ENCODE measurements around the gene GRID2IP.
A peak's percentile ranks its signal among the peaks of the same experiment; 100 is the strongest.

Gene GRID2IP

GRCh38 chr7:6562106-6562505 lies 10.8 kb upstream of the GRID2IP start:
- DNase-seq (ENCODE audit: low spot score) = no peak

DNA sequence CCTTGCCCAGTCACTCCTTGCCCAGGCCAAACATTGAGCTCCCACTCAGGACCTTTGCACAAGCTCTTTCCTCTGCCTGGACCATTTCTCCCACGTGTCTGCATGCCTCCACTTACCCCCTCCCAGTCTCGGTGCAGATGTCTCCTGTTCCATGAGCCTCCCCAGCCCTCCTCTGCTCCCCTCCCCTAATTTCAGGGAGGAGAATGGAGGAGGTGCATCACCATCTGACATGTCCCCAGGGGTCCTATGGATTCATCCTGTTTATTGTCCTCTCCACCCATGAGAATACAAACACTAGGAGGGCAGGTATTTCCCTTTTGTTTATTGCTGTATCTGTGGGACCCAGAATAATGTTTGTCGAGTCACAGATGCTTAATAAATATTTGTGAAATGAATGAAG lies 8.6 kb upstream of the GRID2IP start:
- DNase-seq (ENCODE audit: low spot score) = no peak

GRCh38 chr7:6558837-6559236 lies 7.6 kb upstream of the GRID2IP start:
- peak; percentile 73 for DNase-seq (ENCODE audit: low spot score)

GRCh38 chr7:6556196-6556595 lies 4.9 kb upstream of the GRID2IP start:
- DNase-seq (ENCODE audit: low spot score) = peak; percentile 69

- no peak for DNase-seq (ENCODE audit: low spot score)
Measured at GRCh38 chr7:6554848-6555247, 3.6 kb upstream of the GRID2IP start.

DNA sequence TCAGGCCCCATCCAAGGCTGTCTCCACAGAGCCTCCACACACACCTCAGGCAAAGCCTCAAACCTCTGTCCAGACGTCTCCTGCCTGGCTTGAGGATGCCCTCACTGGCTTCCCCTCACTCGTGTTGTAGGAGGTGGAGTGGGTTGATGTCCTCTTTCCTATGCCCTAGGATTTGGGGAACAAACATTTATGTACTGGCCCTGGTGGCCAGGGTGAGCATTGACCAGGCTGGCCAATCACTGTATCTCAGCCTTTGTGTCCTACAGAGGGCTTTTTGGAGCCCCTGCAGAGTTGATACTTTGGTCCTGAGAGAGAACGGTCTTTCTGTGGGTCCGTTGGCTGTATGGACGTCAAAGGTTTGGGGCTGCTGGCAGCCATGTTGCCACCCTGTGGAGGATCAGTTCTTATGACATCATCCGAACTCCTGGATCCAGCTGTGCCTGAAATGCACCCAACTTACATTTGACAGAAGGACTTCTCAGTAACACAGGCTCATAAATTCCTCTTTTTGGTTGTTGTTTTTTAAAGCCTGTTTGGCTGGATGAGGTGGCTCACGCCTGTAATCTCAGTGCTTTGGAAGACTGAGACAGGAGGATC lies 2.3 kb upstream of the GRID2IP start:
- DNase-seq (ENCODE audit: low spot score) = no peak

GRCh38 chr7:6547400-6547799 lies 3.9 kb downstream of the GRID2IP start:
- DNase-seq (ENCODE audit: low spot score) = no peak

- DNase-seq (ENCODE audit: low spot score) = no peak
Measured at GRCh38 chr7:6546498-6547251, 4.6 kb downstream of the GRID2IP start.

- no peak for DNase-seq (ENCODE audit: low spot score)
Measured at GRCh38 chr7:6545398-6546126, 5.7 kb downstream of the GRID2IP start.

GRCh38 chr7:6542368-6542767 lies 8.9 kb downstream of the GRID2IP start:
- DNase-seq (ENCODE audit: low spot score) = no peak

GRCh38 chr7:6536262-6537260 lies 14.7 kb downstream of the GRID2IP start:
- DNase-seq (ENCODE audit: low spot score) = peak; percentile 53

DNA sequence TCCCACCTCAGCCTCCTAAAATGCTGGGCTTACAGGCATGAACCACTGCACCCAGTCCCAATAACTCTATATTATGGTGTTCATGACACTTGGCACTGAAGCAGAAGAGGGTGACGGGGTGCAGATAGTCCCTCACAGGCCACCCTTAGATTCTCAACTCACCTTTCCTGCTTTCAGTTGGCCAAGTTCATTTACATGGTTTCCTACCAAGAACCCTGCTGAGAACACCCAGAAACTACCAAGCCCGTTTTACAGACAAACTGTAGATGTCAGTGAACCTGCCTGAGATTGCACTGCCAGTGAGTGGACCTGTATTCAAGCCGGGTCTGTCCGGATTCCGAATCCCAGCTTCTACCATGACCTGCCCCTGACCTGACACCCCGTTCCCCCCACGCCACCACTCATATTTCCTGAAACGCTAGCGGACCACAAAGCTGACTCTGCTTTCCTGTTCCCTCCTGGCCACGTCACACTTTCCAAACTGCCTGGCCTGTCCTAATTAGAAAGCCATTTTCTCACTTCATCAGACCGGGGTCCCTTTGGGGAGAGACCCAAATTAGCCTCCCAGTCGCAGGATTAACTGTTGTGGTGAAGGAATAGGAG lies 17.3 kb downstream of the GRID2IP start:
- DNase-seq (ENCODE audit: low spot score) = no peak

DNA sequence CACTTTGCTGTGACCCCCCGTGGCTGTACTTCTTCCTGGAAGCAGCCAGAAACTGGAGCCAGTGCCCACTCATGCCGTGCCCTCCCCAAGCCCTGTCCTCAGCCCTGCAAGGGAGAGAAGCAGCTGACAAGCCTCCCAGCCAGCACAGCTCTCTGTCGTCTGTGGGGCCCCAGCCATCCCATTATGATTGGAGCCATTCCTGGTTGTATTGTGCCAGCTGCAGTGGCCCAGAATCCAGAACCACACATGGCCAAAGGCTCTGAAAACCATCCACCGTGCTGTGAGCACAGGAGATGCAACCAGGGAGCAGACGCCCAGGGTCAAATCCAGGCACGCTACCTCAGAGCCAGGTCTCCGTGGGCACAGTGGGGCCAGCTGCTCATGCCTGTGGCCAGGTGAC lies 18.7 kb downstream of the GRID2IP start:
- no peak for DNase-seq (ENCODE audit: low spot score)

- DNase-seq (ENCODE audit: low spot score) = no peak
Measured at GRCh38 chr7:6531492-6532279, 19.6 kb downstream of the GRID2IP start.

GRCh38 chr7:6530626-6531491 lies 20.4 kb downstream of the GRID2IP start:
- no peak for DNase-seq (ENCODE audit: low spot score)

DNA sequence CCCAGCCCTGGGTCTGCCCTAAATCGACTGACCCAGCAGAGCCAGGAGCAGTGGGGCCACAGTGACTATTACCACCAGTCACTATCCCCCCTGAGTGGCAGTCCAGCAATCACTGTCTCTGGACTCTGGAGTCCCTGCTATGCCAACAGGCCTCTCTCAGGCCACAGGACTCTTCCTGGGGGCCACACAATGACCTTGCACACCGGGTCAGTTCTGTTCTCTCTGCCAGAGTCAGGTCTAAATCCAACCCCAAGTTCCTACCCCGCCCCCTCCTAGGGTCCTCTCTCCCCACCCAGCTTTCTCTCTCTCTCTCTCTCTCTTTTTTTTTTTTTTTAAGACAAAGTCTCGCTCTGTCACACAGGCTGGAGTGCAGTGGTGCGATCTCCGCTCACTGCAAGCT lies 21.6 kb downstream of the GRID2IP start:
- DNase-seq (ENCODE audit: low spot score) = no peak

DNA sequence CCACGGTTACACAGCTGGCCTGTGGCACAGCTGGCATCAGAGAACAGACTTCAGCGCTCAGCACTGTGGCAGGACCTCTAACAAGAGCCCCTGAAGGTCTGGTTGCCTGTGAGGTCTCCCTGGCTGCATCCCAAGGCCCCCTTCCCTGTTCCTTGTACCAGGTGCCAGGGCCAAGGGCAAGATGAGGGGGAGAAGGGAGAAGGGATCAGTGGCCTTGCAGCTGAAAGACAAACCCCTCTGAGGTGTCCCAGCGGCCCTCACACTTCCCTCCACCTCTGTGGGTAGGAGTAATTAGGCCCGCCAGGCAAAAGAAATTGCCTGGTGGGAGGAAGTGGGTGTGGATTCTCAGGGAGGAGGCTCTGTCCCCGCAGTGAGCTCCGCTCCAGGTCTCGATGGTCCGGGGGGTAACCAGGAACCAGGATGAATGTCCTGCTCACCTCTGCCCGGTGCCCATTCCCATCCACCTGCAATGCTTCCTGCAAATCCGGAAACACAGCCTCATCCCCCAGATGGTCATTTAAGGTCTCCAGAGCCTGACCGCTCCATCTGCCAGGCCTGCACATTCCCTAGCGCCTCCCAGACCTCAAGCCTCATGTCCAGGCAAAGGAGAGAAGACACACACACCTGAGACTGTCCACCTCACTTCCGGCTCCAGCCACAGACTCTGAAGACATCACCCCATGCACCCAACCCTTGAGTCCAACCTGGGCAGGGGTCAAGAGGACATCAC lies 22.7 kb downstream of the GRID2IP start:
- DNase-seq (ENCODE audit: low spot score) = no peak

DNA sequence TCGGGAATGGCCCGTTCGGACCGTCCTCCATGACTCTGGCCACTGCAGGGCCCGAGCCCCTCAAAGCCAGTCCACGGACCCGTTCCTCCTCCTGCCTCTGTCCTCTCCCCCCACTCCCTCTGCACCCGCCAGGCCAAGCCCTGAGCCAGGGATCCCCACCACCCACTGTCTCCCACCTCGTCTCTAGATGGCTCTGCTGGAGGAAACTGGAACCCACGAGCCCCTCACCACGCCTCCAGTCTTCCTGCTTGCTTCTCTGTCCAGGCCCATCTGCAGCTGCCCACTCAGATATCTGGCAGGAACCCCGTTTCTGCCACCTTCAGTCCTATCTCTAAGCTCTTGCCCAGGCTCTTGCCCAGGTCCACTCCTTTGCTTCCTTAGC lies 24.3 kb downstream of the GRID2IP start:
- no peak for DNase-seq (ENCODE audit: low spot score)

Data from HuH-7.5 (cell line).